IMR-90 (cell line): ENCODE results near the gene LECT2. TPM values are rescaled to one million over a fixed set of nuclear protein-coding genes. Genes with fewer than 3 reads are reported as not detected.

Experiments used
- ATAC-seq: fragments of 200-7000 bp; cut with Tn5 transposase; 2 replicates; pipeline ENCODE4 v1.9.1; 2020; ENCODE audit warnings: low read depth, mild to moderate bottlenecking, moderate library complexity
- BruUV-seq: library from RNA; stranded (reverse); fragments of 400-500 nt; replicated peaks from 2 replicates; lab custom pipeline; 2021; lab: Mats Ljungman, UMichigan
- CTCF ChIA-PET: fragments of 300-600 bp; formaldehyde crosslinking; extraction: SDS; loops from one replicate; lab custom pipeline; 2021; ENCODE audit warnings: antibody characterized with exemption; lab: Yijun Ruan, JAX
- POLR2A ChIA-PET: fragments of 300-600 bp; sonication (Branson Sonifier 250); formaldehyde crosslinking; loops from one replicate; lab custom pipeline; 2022; ENCODE audit warnings: antibody characterized with exemption; ENCODE audit not compliant: unreplicated experiment; lab: Charles Lee
- DNase-seq: peaks from one replicate; pipeline ENCODE4 v3.0.0; 2013
- H2AFZ ChIP-seq: replicated peaks from 2 replicates; pipeline ENCODE3; 2013; ENCODE audit warnings: low read length, mild to moderate bottlenecking; ENCODE audit not compliant: poor library complexity
- H2AK5ac ChIP-seq: 2 replicates; pipeline ENCODE4 v1.6.1; 2013; ENCODE audit warnings: low read depth, low read length, inconsistent platforms
- H2AK9ac ChIP-seq: replicated peaks from 2 replicates; pipeline ENCODE3; 2013; ENCODE audit warnings: mild to moderate bottlenecking, low read depth, low read length, moderate library complexity; ENCODE audit not compliant: poor library complexity
- H2BK120ac ChIP-seq: 2 replicates; pipeline ENCODE4 v1.6.1; 2013; ENCODE audit warnings: low read depth, low read length, inconsistent platforms
- H2BK15ac ChIP-seq: 3 replicates; pipeline ENCODE4 v1.6.1; 2013; ENCODE audit warnings: low read depth, low read length, inconsistent platforms
- H2BK20ac ChIP-seq: 2 replicates; pipeline ENCODE4 v1.6.1; 2013; ENCODE audit warnings: low read depth, mild to moderate bottlenecking, inconsistent platforms, low read length, moderate library complexity
- H2BK5ac ChIP-seq: 2 replicates; pipeline ENCODE4 v1.6.1; 2013; ENCODE audit warnings: mild to moderate bottlenecking, low read depth, low read length, inconsistent platforms; ENCODE audit not compliant: poor library complexity, severe bottlenecking
- H3K14ac ChIP-seq: replicated peaks from 2 replicates; pipeline ENCODE4 v1.6.1; 2013; ENCODE audit warnings: low read depth, low read length, inconsistent platforms
- H3K18ac ChIP-seq: 2 replicates; pipeline ENCODE4 v1.6.1; 2013; ENCODE audit warnings: low read depth, low read length, control low read depth
- H3K23ac ChIP-seq: 2 replicates; pipeline ENCODE4 v1.6.1; 2013; ENCODE audit warnings: low read depth, low read length, inconsistent platforms
- H3K27ac ChIP-seq: 2 replicates; pipeline ENCODE4 v1.5.1; 2013; ENCODE audit warnings: mild to moderate bottlenecking, control low read depth, low read length; ENCODE audit not compliant: insufficient read depth
- H3K27me3 ChIP-seq: 2 replicates; pipeline ENCODE4 v1.6.1; 2013; ENCODE audit warnings: low read length; ENCODE audit not compliant: control insufficient read depth, insufficient read depth
- H3K36me3 ChIP-seq: 2 replicates; pipeline ENCODE4 v1.6.1; 2013; ENCODE audit warnings: low read length, mixed read lengths; ENCODE audit not compliant: control insufficient read depth, insufficient read depth
- H3K4ac ChIP-seq: 2 replicates; pipeline ENCODE4 v1.6.1; 2013; ENCODE audit warnings: low read depth, low read length, inconsistent platforms
- H3K4me1 ChIP-seq: 2 replicates; pipeline ENCODE4 v1.6.1; 2013; ENCODE audit warnings: low read length, mixed read lengths; ENCODE audit not compliant: control insufficient read depth, insufficient read depth
- H3K4me2 ChIP-seq: 2 replicates; pipeline ENCODE4 v1.6.1; 2013; ENCODE audit warnings: low read depth, mild to moderate bottlenecking, control low read depth, low read length, moderate library complexity
- H3K4me3 ChIP-seq: 2 replicates; pipeline ENCODE4 v1.5.1; 2013; ENCODE audit warnings: low read depth, mild to moderate bottlenecking, control low read depth, low read length, moderate library complexity; ENCODE audit not compliant: insufficient read depth
- H3K56ac ChIP-seq: 2 replicates; pipeline ENCODE4 v1.6.1; 2013; ENCODE audit warnings: low read length, inconsistent platforms; ENCODE audit not compliant: insufficient read depth; ENCODE audit errors: extremely low read depth
- H3K79me1 ChIP-seq, 2 experiments: 2 replicates each; pipeline ENCODE4 v1.6.1; 2013; ENCODE audit warnings: low read length in 2 of 2, inconsistent platforms in 1 of 2, low read depth in 1 of 2
- H3K9ac ChIP-seq: 2 replicates; pipeline ENCODE4 v1.6.1; 2013; ENCODE audit warnings: low read depth, low read length, control low read depth
- H3K9me1 ChIP-seq: 2 replicates; pipeline ENCODE4 v1.6.1; 2013; ENCODE audit warnings: low read length, inconsistent platforms; ENCODE audit not compliant: insufficient read depth
- H3K9me3 ChIP-seq: 2 replicates; pipeline ENCODE4 v1.6.1; 2013; ENCODE audit warnings: low read length; ENCODE audit not compliant: control insufficient read depth, insufficient read depth
- H4K20me1 ChIP-seq: 2 replicates; pipeline ENCODE4 v1.6.1; 2013; ENCODE audit warnings: low read length, inconsistent platforms; ENCODE audit not compliant: insufficient read depth
- H4K5ac ChIP-seq: 2 replicates; pipeline ENCODE4 v1.6.1; 2013; ENCODE audit warnings: mild to moderate bottlenecking, low read depth, low read length, control low read depth
- H4K8ac ChIP-seq, 2 experiments: 2 replicates each; pipeline ENCODE4 v1.6.1; 2013; ENCODE audit warnings: low read depth in 2 of 2, low read length in 2 of 2, control low read depth in 1 of 2, inconsistent platforms in 1 of 2
- H4K91ac ChIP-seq: 2 replicates; pipeline ENCODE4 v1.6.1; 2013; ENCODE audit warnings: low read depth, low read length, inconsistent platforms; ENCODE audit not compliant: insufficient read depth
- BHLHE40 ChIP-seq: fragments of 150-350 bp; IDR thresholded peaks from 2 replicates; pipeline ENCODE4 v1.6.1; 2016; ENCODE audit warnings: mild to moderate bottlenecking, low read depth, low read length
- CHD1 ChIP-seq: IDR thresholded peaks from 2 replicates; pipeline ENCODE4 v1.6.1; 2012; ENCODE audit warnings: low read depth, low read length, improper control_type of control experiment
- FOS ChIP-seq: fragments of 150-350 bp; IDR thresholded peaks from 2 replicates; pipeline ENCODE4 v1.6.1; 2016; ENCODE audit warnings: low read depth, low read length
- MAZ ChIP-seq: IDR thresholded peaks from 2 replicates; pipeline ENCODE4 v1.6.1; 2012; ENCODE audit warnings: low read depth, mild to moderate bottlenecking, low read length, improper control_type of control experiment, moderate library complexity, borderline replicate concordance
- RCOR1 ChIP-seq: IDR thresholded peaks from 2 replicates; pipeline ENCODE4 v1.6.1; 2012; ENCODE audit warnings: mild to moderate bottlenecking, low read length, improper control_type of control experiment; ENCODE audit not compliant: insufficient replicate concordance
- WGBS, 2 experiments: methylation state at CpG; one replicate each; pipeline versions ENCODE4 v1.1.5 to v1.1.7; 2013; ENCODE audit warnings: missing lambda C conversion rate in 2 of 2; ENCODE audit not compliant: insufficient read length in 1 of 2; ENCODE audit errors: extremely low coverage in 2 of 2; 5-methylcytosine and 5-hydroxymethylcytosine counted together
- dilution Hi-C: fragments of 300-500 bp; cut with HindIII; formaldehyde crosslinking; loops from one replicate; pipeline ENCODE4 v1.14.3; 2018; ENCODE audit warnings: low sequenced_read_pairs; ENCODE audit not compliant: unreplicated experiment
- in situ Hi-C: fragments of 300-500 bp; cut with MboI; formaldehyde crosslinking; loops from 3 replicates; pipeline ENCODE4 v1.14.3; 2019; ENCODE audit warnings: low sequenced_read_pairs, inconsistent platforms, mixed read lengths
- intact Hi-C: fragments of 100-400 bp; cut with micrococcal nuclease; formaldehyde crosslinking; loops from 2 replicates; pipeline ENCODE4 v1.10.0; 2022
- polyA plus RNA-seq, 3 experiments: library from polyadenylated mRNA; depleted of rRNA; stranded (reverse); fragments of >200 nt; gene quantifications; 2 replicates each; pipeline ENCODE4 v1.2.3, GENCODE V29; 2012; ENCODE audit warnings: low replicate concordance in 1 of 3
- total RNA-seq: library from RNA; depleted of rRNA; stranded (reverse); fragments of >200 nt; gene quantifications from 2 replicates; pipeline ENCODE4 v1.2.3, GENCODE V29; 2012
- TF ChIP-seq, protein P1 (sequence below): fragments of 150-350 bp; IDR thresholded peaks from 2 replicates; pipeline ENCODE4 v1.6.1; 2016; ENCODE audit warnings: low read depth, mild to moderate bottlenecking, low read length, moderate library complexity, borderline replicate concordance
- TF ChIP-seq, protein P2 (sequence below): conservative IDR thresholded peaks from 2 replicates; pipeline ENCODE4 v1.5.1; 2012; ENCODE audit warnings: mild to moderate bottlenecking, low read depth, low read length, improper control_type of control experiment

Gene LECT2
- total and polyA plus RNA-seq, 2 of the 4 experiments (the other 2 are of a cell fraction), result not detected

DNA sequence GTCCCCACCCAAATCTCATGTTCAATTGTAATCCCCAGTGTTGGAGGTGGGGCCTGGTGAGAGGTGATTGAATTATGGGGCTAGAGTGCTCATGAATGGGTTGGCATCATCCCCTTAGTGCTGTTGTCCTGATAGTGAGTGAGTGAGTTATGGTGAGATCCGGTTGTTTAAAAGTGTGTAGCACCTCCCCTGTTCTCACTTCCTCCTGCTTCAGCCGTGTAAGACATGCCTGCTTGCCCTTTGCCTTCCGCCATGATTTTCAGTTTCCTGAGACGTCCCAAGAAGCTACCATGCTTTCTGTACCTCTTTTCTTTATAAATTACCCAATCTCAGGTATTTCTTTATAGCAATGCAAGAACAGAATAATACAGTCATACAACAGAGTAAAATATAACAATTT is 742 bp upstream of the LECT2 start:
- no peak overlapping the region for H3K23ac ChIP-seq
- no peak overlapping the region for H3K4ac ChIP-seq
- H2BK20ac ChIP-seq, result no peak overlapping the region
- no peak for DNase-seq
- ChIA-PET POLR2A (no interaction called here), CTCF (no interaction called here)
- intact Hi-C loops, result no loop called here
- no peak overlapping the region for H2BK5ac ChIP-seq
- H3K18ac ChIP-seq, result no peak overlapping the region
- H3K9me1 ChIP-seq, result no peaks in the 10 kb centered on the region; the same call in 1 of the 2 replicates
- no peaks in the 10 kb centered on the region for H3K4me1 ChIP-seq
- no peaks in the 10 kb centered on the region for H3K9me3 ChIP-seq
- in situ Hi-C loops, result no loop called here
- H4K5ac ChIP-seq, result no peak overlapping the region
- no CpG with 5 or more reads among the region's 4 CpGs for WGBS, 2 experiments
- H3K27me3 ChIP-seq, result no peaks in the 10 kb centered on the region
- no peak overlapping the region for H3K27ac ChIP-seq
- H3K79me1 ChIP-seq, result no peaks in the 10 kb centered on the region
- H4K20me1 ChIP-seq, result no peaks in the 10 kb centered on the region
- H4K8ac ChIP-seq, result no peak overlapping the region
- ATAC-seq, result no peak
- no peak overlapping the region for H3K4me3 ChIP-seq
- H2AFZ ChIP-seq, result no peak overlapping the region
- H3K9ac ChIP-seq, result no peak overlapping the region
- H3K56ac ChIP-seq, result no peak overlapping the region
- H3K14ac ChIP-seq, result no peak overlapping the region
- no TSS peak for BruUV-seq
- H2AK9ac ChIP-seq, result no peak overlapping the region
- H3K36me3 ChIP-seq, result no peaks in the 10 kb centered on the region
- no peak overlapping the region for H2BK120ac ChIP-seq
- H4K91ac ChIP-seq, result no peak overlapping the region
- H2AK5ac ChIP-seq, result no peak overlapping the region
- H2BK15ac ChIP-seq, result no peak overlapping the region
- no peak overlapping the region for H3K4me2 ChIP-seq
- dilution Hi-C loops, result no loop called here
- TF ChIP-seq BHLHE40 (no peak), FOS (no peak), RCOR1 (no peak), MAZ (no peak), CHD1 (no peak)
- TF ChIP-seq, protein P1, sequence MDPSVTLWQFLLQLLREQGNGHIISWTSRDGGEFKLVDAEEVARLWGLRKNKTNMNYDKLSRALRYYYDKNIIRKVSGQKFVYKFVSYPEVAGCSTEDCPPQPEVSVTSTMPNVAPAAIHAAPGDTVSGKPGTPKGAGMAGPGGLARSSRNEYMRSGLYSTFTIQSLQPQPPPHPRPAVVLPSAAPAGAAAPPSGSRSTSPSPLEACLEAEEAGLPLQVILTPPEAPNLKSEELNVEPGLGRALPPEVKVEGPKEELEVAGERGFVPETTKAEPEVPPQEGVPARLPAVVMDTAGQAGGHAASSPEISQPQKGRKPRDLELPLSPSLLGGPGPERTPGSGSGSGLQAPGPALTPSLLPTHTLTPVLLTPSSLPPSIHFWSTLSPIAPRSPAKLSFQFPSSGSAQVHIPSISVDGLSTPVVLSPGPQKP, result no peak
- TF ChIP-seq, protein P2, sequence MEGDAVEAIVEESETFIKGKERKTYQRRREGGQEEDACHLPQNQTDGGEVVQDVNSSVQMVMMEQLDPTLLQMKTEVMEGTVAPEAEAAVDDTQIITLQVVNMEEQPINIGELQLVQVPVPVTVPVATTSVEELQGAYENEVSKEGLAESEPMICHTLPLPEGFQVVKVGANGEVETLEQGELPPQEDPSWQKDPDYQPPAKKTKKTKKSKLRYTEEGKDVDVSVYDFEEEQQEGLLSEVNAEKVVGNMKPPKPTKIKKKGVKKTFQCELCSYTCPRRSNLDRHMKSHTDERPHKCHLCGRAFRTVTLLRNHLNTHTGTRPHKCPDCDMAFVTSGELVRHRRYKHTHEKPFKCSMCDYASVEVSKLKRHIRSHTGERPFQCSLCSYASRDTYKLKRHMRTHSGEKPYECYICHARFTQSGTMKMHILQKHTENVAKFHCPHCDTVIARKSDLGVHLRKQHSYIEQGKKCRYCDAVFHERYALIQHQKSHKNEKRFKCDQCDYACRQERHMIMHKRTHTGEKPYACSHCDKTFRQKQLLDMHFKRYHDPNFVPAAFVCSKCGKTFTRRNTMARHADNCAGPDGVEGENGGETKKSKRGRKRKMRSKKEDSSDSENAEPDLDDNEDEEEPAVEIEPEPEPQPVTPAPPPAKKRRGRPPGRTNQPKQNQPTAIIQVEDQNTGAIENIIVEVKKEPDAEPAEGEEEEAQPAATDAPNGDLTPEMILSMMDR, result no peak
